Kidney tubule cell (primary cell): Measurements from ENCODE around the gene CEP112.

Experiments
- DNase-seq: peaks from one replicate; pipeline ENCODE4 v3.0.0-alpha.2; 2018; ENCODE audit warnings: low spot score

CEP112 gene

GRCh38 chr17:66191593-66192377, at the start of gene CEP112:
TSS of gene CEP112 (minus strand) at chr17:66192133.
- peak; percentile 80 for DNase-seq

DNA sequence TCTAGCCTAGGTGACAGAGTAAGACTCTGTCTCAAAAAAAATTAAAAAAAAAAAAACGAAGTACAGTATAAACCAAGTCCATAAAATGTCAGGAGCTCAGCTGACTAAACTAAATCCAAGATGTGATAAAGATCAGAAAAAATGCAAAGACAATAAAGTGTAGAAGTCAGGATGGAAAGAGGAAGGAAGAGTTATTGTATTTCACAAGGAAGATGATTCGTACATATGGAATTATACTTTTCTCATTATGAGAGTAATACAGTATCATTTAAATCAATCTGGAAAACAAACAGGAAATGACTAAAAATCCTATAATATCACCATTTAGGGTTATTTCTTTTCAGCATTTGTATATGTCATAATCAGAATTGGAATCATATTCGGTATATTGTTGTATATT, 48.7 kb upstream of the CEP112 start:
- DNase-seq, result peak; percentile 32

- no peak for DNase-seq
Observed at GRCh38 chr17:66240013-66240412, 48.1 kb upstream of the CEP112 start.

DNA sequence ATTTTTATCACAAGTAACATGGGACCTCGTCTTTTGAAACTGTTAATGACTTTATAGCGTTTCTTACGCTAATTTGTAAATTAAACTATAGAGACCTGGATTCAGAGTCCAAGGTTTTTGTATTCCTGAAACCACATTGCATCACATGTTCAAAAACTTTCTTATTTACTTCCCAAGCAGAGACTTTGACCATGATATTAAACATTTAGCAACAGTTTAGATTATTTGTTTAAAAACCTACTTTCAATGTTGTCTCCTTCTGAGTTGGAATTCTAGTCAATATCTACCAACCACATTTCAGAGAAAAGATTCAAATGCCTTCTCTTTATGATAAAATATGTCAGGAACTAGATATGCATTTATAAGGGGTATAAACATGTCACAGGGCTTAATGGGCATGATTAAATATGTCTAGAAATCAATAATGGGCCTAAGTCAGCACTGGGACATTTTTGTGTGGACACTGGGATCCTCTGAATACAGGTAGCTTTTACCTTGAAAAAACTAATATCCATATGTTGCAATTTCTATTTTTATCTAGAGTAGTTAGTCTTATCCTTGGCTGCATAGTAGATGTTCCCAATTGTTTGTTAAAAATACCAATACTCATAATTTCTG, 43.6 kb upstream of the CEP112 start:
- DNase-seq, result no peak

DNA sequence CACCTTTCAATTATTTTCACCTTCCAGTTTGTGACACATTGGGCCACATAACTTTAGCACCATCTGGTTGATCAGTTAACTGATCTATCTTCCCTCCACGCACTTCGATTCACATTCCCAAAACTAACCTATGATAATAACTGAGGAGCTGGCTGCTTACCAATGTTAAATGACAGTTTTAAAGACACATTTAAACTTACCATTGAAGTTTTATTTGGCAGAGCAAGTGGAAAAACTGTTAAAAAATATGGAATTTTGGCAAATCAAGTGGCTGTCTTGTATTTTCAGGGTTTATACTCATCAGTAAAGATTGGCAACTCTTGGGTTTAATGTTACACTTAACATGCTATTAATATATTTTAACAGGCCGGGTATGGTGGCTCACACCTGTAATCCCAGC, 42.7 kb upstream of the CEP112 start:
- no peak for DNase-seq

- DNase-seq, result no peak
Observed at GRCh38 chr17:66233023-66233753, 41.3 kb upstream of the CEP112 start.

GRCh38 chr17:66230922-66231591, 39.1 kb upstream of the CEP112 start:
- no peak for DNase-seq

GRCh38 chr17:66229783-66230538, 38.0 kb upstream of the CEP112 start:
- DNase-seq, result no peak

DNA sequence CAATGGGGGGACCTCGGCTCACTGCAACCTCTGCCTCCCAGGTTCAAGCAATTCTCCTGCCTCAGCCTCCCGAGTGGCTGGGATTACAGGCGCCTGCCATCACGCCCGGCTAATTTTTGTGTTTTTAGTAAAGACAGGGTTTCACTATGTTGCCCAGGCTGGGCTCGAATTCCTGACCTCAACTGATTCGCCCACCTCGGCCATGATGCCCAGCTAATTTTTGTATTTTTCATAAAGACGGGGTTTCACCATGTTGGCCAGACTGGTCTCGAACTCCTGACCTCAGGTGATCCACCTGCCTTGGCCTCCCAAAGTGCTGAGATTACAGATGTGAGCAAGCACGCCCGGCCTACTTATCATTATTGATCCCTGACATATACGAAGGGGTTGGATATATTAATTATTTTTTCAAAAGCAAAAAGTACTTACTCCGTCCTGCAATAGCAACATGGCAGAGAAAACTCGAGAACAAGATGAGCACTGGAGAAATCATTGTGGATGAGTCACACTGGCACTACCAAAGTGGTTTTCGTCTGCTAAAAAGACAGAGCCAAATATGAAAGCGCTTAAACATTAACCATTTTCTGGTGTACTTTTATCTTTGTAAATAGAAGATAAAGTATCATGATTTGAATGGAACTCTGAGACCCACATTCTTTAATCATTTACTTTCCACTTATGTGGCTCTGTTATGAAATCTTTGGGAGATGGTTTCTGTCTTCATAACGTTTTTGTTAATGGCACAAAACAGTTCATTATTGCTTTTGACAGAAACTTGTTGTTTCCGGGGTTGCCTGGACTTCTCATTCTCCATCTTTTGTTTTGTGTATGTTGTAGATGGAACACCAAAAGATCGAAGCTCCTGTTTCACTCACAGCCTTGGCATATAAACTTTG, 37.2 kb upstream of the CEP112 start, which contains the start of gene APOH:
APOH (minus strand) TSS at position 529 of the 896 bp plus-strand sequence; CDS start at position 493, 36 bp downstream.
- peak; percentile 53 for DNase-seq

DNA sequence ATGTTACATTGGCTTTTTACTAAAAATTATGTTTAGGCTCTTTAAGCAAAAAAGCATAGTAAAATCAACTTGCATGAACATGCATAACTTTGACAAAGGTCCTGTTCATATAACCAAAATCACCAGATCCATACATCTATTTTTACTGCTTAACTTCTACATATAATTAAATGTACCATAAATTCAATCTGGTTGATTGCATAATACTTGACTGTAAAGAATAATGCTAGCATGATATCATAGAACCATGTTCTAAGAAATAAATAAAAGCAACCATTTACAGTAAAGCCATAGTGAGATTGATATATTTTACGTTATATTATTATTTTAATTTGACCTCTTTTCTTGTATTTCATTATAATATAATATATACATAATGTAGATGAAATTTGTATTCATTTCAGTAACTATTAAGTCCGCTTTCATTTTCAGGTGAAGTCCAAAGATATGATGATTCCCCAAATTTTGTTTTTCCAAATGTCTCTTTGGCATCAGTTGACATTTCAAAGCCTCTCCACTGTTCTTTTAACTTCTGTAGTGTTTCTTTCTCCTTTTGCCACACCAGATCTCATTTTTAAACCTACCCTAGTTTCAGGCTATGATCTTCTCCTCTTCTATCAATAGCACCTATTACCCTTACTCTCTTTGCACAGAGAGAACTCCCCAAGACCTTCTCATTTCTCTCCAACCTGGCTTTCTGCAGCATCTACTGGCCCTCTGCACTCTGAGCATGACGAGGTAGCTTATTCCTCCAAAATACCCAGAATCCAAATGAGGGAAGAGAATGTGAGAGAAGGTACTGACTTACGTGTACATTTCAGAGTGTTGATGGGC, 35.5 kb upstream of the CEP112 start:
- DNase-seq, result no peak

GRCh38 chr17:66222798-66223350, 30.9 kb upstream of the CEP112 start:
- DNase-seq, result no peak

- DNase-seq, result no peak
Observed at GRCh38 chr17:66221755-66222530, 30.0 kb upstream of the CEP112 start.

GRCh38 chr17:66221343-66221742, 29.4 kb upstream of the CEP112 start:
- no peak for DNase-seq

DNA sequence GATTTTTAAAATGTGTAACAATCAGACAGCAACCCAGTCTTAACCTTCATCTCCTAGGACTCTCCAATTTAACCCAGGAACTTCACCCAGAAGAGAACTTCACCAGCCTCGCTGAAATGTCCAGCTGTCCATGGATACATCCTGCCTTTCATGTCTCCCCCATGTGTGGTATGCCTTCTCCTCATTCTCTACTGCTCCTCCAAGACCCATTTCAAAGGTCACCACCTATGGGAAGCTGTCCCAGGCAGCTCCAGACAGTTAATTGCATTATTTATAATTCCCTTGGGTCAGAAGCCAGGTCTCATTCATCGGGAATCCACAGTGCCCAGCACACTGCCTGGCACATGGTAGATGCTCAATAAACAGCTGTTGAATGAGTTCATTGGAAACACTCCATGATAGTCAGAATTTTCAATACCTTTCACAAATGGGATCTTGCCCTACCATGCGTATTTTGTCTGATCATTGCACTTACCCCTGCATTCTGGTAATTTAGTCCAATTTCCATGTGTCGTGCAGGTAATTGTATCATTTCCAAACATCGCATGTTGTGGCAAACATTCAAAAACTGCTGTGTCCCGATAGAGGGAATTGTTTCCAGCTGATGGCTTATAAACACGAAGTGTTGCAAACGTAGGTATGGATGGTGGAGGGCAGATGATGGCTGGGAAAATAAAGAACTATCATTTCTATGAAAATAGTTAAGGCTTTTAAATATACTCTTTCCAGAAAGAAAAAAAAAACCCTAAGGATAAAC, 28.3 kb upstream of the CEP112 start:
- no peak for DNase-seq

DNA sequence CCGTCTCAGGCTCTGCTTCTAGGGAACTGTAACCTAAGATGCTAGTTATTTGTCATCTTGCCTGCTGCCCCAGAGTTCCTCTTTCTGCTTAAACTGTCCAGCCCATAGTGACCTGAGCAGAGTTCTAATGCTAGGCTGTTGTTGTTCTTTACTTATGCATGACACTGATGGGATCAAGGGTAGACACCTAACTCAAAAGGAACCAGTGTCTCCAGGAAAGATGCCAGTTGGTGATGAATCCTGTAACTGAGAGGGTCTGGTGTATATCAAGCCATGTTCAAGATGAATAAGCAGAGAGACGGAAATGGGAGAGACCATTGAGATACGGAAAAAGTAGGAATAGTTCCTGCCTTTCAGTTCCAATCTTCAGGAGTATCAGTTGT, 23.6 kb upstream of the CEP112 start:
- no peak for DNase-seq

GRCh38 chr17:66214884-66215528, 23.1 kb upstream of the CEP112 start:
- DNase-seq, result no peak
